ENCODE measurements around the gene ZNF580. TPM values are rescaled to one million over a fixed set of nuclear protein-coding genes. Genes with fewer than 3 reads are reported as not detected.

The ZNF580 gene
- total and polyA plus RNA-seq, 2 donors = 6.4 to 32.9 TPM

- peaks cover 30 to 38% of the 10 kb centered on the region in 2 donors for H3K36me3 ChIP-seq (ENCODE audit: control insufficient read depth in 2 of 2, insufficient read depth in 2 of 2, low read length in 1 of 2)
- H3K27me3 ChIP-seq (ENCODE audit: control insufficient read depth in 2 of 2, insufficient read depth in 1 of 2, low read length in 1 of 2) = no peaks in the 10 kb centered on the region
- no peak overlapping the region for H3K27ac ChIP-seq (ENCODE audit: low read depth in 1 of 2, low read length in 1 of 2)
- no peak for DNase-seq (ENCODE audit: low read depth in 6 of 9, low spot score in 9 of 9)
- WGBS = 99% methylated on average over 30 of the region's 30 CpGs
- H3K9me3 ChIP-seq (ENCODE audit: control insufficient read depth in 2 of 2, insufficient read depth in 1 of 2, low read length in 1 of 2) = peaks cover 1 to 7% of the 10 kb centered on the region in 2 donors
- peaks cover 7 to 21% of the 10 kb centered on the region in 2 donors for H3K4me1 ChIP-seq (ENCODE audit: control insufficient read depth in 2 of 2, insufficient read depth in 2 of 2, low read length in 2 of 2)
- H3K4me3 ChIP-seq (ENCODE audit: low read length in 2 of 2) = no peak overlapping the region
Observed at GRCh38 chr19:55597501-55597921, 43.3 kb upstream of the ZNF580 start.

DNA sequence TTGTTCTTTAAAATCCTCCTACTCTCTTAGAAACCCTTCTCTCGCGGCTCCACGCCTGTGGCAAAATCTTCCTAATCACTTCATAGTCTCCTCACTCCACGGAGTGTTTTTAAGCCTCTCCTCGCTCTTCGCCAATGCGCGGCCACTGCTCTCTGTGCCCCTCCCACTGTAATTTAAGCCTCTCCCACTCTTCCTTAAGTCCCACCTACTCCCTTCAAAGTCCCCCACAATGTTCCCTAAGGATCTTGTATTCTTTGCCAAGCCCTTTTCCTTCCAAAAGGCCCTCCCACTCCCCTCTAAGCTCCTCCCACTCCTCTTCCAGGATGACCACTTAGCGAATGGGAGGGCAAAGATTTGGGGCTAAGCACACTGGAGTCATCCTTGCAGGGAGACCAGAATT, 42.8 kb upstream of the ZNF580 start:
- WGBS = 97% methylated on average over 9 of the region's 9 CpGs
- Histone ChIP-seq H3K27ac (ENCODE audit: low read depth in 1 of 2, low read length in 1 of 2) (peak overlapping the region in 1 of 2 donors; percentile 8), H3K27me3 (ENCODE audit: control insufficient read depth in 2 of 2, insufficient read depth in 1 of 2, low read length in 1 of 2) (no peaks in the 10 kb centered on the region), H3K9me3 (ENCODE audit: control insufficient read depth in 2 of 2, insufficient read depth in 1 of 2, low read length in 1 of 2) (peaks cover 1 to 7% of the 10 kb centered on the region in 2 donors), H3K36me3 (ENCODE audit: control insufficient read depth in 2 of 2, insufficient read depth in 2 of 2, low read length in 1 of 2) (peaks cover 30 to 35% of the 10 kb centered on the region in 2 donors), H3K4me1 (ENCODE audit: control insufficient read depth in 2 of 2, insufficient read depth in 2 of 2, low read length in 2 of 2) (peaks cover 7 to 21% of the 10 kb centered on the region in 2 donors), H3K4me3 (ENCODE audit: low read length in 2 of 2) (no peak overlapping the region)
- DNase-seq (ENCODE audit: low read depth in 6 of 9, low spot score in 9 of 9) = no peak

DNA sequence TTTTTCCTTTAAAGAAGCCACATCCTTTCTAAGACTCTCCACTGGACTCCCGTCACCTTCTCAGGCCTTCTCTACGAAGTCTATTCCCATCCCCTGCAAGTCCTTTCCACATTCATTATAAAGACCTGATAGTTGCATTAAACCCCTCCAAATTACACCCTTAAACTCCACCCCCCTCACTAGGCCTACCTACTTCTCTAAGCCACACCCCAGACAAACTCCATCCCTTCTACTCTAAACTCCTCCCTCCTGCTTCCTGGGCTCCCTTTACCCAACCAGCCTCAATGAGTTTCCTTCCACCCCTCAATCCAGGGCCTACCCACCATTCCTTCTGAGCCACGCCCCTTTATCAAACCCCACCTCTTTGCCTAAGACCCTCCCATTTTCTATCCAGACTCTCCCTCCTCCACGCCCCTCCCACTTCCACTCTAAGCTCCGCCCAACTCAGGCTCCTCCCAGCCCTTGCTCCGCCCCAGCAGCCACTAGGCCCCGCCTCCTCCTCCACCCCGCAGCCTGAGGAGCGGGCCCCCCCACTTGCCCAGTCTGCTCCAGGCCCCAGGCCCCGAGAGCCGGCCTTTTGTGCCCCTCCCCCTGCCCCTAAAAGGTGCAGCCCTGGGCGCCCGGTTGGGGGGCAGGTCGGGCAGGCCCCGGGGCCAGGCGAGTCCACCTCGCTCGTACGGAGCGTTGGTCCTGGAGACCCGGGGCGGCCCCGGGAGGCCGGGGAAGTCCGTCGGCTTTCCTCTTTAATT, 41.9 kb upstream of the ZNF580 start:
- WGBS = 8% methylated on average over 26 of the region's 26 CpGs
- Histone ChIP-seq H3K9me3 (ENCODE audit: control insufficient read depth in 2 of 2, insufficient read depth in 1 of 2, low read length in 1 of 2) (peaks cover 1 to 7% of the 10 kb centered on the region in 2 donors), H3K27ac (ENCODE audit: low read depth in 1 of 2, low read length in 1 of 2) (peak overlapping the region; percentile 95 to 100), H3K4me1 (ENCODE audit: control insufficient read depth in 2 of 2, insufficient read depth in 2 of 2, low read length in 2 of 2) (peaks cover 7 to 24% of the 10 kb centered on the region in 2 donors), H3K27me3 (ENCODE audit: control insufficient read depth in 2 of 2, insufficient read depth in 1 of 2, low read length in 1 of 2) (no peaks in the 10 kb centered on the region), H3K4me3 (ENCODE audit: low read length in 2 of 2) (peak overlapping the region; percentile 75 to 92), H3K36me3 (ENCODE audit: control insufficient read depth in 2 of 2, insufficient read depth in 2 of 2, low read length in 1 of 2) (peaks cover 25 to 28% of the 10 kb centered on the region in 2 donors)
- DNase-seq (ENCODE audit: low read depth in 6 of 9, low spot score in 9 of 9) = peak; percentile 72 to 93 (median 83)

GRCh38 chr19:55599468-55599841, 41.3 kb upstream of the ZNF580 start, which contains the start of gene FIZ1:
Gene FIZ1, minus strand, starts transcription at chr19:55599517. Its CDS starts 1,652 bp downstream, at chr19:55597865.
- peaks cover 1 to 7% of the 10 kb centered on the region in 2 donors for H3K9me3 ChIP-seq (ENCODE audit: control insufficient read depth in 2 of 2, insufficient read depth in 1 of 2, low read length in 1 of 2)
- 0% methylated on average over 23 of the region's 23 CpGs for WGBS
- peak within 1 kb of the TSS; percentile 95 to 100 for H3K27ac ChIP-seq (ENCODE audit: low read depth in 1 of 2, low read length in 1 of 2)
- H3K4me3 ChIP-seq (ENCODE audit: low read length in 2 of 2) = peak within 1 kb of the TSS; percentile 75 to 92
- peaks cover 25 to 28% of the 10 kb centered on the region in 2 donors for H3K36me3 ChIP-seq (ENCODE audit: control insufficient read depth in 2 of 2, insufficient read depth in 2 of 2, low read length in 1 of 2)
- no peaks in the 10 kb centered on the region for H3K27me3 ChIP-seq (ENCODE audit: control insufficient read depth in 2 of 2, insufficient read depth in 1 of 2, low read length in 1 of 2)
- peaks cover 8 to 29% of the 10 kb centered on the region in 2 donors for H3K4me1 ChIP-seq (ENCODE audit: control insufficient read depth in 2 of 2, insufficient read depth in 2 of 2, low read length in 2 of 2)
- peak; percentile 96 to 100 (median 99) for DNase-seq (ENCODE audit: low read depth in 6 of 9, low spot score in 9 of 9)

DNA sequence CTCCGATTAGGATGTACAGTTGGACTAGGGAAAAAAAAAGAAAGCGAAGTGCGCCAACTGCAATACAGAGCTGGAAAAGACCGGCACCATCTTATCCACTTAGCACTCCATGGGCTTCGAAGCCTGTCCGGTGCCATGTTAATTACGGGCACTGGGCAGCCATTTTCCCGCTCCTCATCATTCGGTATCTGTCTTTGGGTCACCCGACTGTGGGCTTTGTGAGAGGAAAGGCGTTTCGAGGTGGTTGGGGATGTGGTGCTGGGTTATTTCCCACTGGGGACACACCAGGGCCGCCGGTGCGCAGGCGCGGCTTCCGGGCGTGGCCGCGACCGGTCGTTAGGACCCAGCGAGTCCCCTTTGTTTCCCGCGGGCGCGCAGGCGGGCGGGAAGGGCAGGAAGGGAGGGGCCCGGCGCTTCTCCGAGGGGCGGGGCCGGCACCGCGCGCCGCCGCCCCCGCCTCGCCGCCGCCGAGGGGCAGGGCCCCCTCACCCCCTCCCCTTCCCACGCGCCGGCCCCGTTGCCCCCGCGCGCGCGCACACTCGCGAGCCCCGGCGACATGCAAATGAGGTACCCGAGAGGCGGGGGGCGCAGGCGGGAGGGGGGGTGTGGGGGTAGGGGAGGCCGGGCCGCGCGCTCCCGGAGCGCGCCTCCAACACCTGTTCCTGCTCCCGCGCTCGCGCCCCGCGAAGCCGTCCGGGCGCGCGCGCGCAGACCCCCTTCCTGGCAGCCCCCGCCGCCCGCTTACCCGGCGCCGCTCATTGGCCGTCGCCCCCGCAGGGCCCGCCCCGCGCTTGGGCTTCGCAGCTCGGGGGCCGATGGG, 40.8 kb upstream of the ZNF580 start, which contains the start of gene ZNF524:
Gene ZNF524 (plus strand): TSS at position 447 of the 820 bp plus-strand sequence. CDS start 1,825 bp downstream, outside the sequence.
- peak within 1 kb of the TSS; percentile 75 to 92 for H3K4me3 ChIP-seq (ENCODE audit: low read length in 2 of 2)
- H3K4me1 ChIP-seq (ENCODE audit: control insufficient read depth in 2 of 2, insufficient read depth in 2 of 2, low read length in 2 of 2) = peaks cover 12 to 34% of the 10 kb centered on the region in 2 donors
- H3K9me3 ChIP-seq (ENCODE audit: control insufficient read depth in 2 of 2, insufficient read depth in 1 of 2, low read length in 1 of 2) = peaks cover 0 to 7% of the 10 kb centered on the region in 2 donors
- H3K36me3 ChIP-seq (ENCODE audit: control insufficient read depth in 2 of 2, insufficient read depth in 2 of 2, low read length in 1 of 2) = peaks cover 21 to 23% of the 10 kb centered on the region in 2 donors
- WGBS = under 1% methylated on average over 95 of the region's 97 CpGs
- peak; percentile 92 to 99 (median 96) for DNase-seq (ENCODE audit: low read depth in 6 of 9, low spot score in 9 of 9)
- H3K27ac ChIP-seq (ENCODE audit: low read depth in 1 of 2, low read length in 1 of 2) = peak within 1 kb of the TSS; percentile 95 to 100
- H3K27me3 ChIP-seq (ENCODE audit: control insufficient read depth in 2 of 2, insufficient read depth in 1 of 2, low read length in 1 of 2) = no peaks in the 10 kb centered on the region

GRCh38 chr19:55600662-55601028, 40.2 kb upstream of the ZNF580 start:
- Histone ChIP-seq H3K36me3 (ENCODE audit: control insufficient read depth in 2 of 2, insufficient read depth in 2 of 2, low read length in 1 of 2) (peaks cover 16 to 19% of the 10 kb centered on the region in 2 donors), H3K27ac (ENCODE audit: low read depth in 1 of 2, low read length in 1 of 2) (peak overlapping the region; percentile 95 to 97), H3K27me3 (ENCODE audit: control insufficient read depth in 2 of 2, insufficient read depth in 1 of 2, low read length in 1 of 2) (no peaks in the 10 kb centered on the region), H3K9me3 (ENCODE audit: control insufficient read depth in 2 of 2, insufficient read depth in 1 of 2, low read length in 1 of 2) (peaks cover 0 to 7% of the 10 kb centered on the region in 2 donors), H3K4me1 (ENCODE audit: control insufficient read depth in 2 of 2, insufficient read depth in 2 of 2, low read length in 2 of 2) (peaks cover 12 to 34% of the 10 kb centered on the region in 2 donors), H3K4me3 (ENCODE audit: low read length in 2 of 2) (peak overlapping the region; percentile 61 to 75)
- WGBS = 5% methylated on average over 15 of the region's 15 CpGs
- peak in 1 of 9 donors; percentile 13 for DNase-seq (ENCODE audit: low read depth in 6 of 9, low spot score in 9 of 9)

DNA sequence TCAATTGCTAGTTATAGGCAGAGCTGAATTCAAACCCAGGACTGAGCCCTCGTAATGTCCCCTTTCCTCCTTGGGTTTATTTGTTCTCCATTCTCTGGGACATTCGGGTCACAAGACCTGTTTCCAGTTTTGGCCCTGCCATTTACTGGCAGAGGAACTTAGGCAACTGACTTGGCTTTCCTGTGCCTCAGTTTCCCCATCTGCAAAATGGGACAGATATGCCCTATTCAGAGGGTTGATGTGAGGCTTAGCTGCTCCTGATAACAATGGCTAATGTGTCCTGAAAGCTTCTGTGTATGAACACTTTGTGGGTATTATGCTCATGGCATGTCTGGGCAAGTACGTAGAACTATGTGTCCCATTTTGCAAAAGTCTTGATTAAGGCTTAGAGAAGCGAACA, 39.7 kb upstream of the ZNF580 start:
- peak overlapping the region; percentile 95 to 97 for H3K27ac ChIP-seq (ENCODE audit: low read depth in 1 of 2, low read length in 1 of 2)
- H3K4me1 ChIP-seq (ENCODE audit: control insufficient read depth in 2 of 2, insufficient read depth in 2 of 2, low read length in 2 of 2) = peaks cover 12 to 38% of the 10 kb centered on the region in 2 donors
- WGBS = 89% methylated on average over 4 of the region's 4 CpGs

DNA sequence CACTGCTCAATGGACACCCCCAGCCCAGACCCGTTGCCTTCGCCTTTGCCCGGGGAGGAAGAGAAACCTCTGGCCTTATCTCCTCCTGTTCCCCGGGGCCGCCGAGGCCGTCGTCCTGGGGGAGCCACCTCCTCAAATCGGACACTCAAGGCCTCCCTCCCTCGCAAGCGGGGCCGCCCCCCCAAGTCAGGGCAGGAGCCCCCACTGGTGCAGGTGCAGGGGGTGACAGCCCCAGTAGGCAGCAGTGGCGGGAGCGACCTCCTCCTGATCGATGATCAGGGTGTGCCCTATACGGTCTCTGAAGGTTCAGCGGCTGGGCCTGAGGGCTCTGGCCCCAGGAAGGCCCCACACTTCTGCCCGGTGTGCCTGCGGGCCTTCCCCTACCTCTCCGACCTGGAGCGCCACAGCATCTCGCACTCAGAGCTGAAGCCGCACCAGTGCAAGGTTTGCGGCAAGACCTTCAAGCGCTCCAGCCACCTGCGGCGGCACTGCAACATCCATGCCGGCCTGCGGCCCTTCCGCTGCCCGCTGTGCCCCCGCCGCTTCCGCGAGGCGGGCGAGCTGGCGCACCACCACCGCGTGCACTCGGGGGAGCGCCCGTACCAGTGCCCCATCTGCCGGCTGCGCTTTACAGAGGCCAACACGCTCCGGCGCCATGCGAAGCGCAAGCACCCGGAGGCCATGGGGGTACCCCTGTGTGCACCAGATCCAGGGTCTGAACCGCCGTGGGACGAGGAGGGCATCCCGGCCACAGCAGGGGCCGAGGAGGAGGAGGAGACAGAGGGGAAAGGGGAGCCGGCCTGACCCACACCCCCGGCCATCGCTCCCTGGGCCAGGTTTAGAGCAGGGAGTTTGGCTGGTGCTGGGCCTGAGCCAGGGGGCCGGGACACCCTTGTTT, 38.4 kb upstream of the ZNF580 start:
- no peak overlapping the region for H3K4me3 ChIP-seq (ENCODE audit: low read length in 2 of 2)
- DNase-seq (ENCODE audit: low read depth in 6 of 9, low spot score in 9 of 9) = no peak
- H3K4me1 ChIP-seq (ENCODE audit: control insufficient read depth in 2 of 2, insufficient read depth in 2 of 2, low read length in 2 of 2) = peaks cover 16 to 49% of the 10 kb centered on the region in 2 donors
- H3K27me3 ChIP-seq (ENCODE audit: control insufficient read depth in 2 of 2, insufficient read depth in 1 of 2, low read length in 1 of 2) = no peaks in the 10 kb centered on the region
- WGBS = 99% methylated on average over 60 of the region's 60 CpGs
- H3K9me3 ChIP-seq (ENCODE audit: control insufficient read depth in 2 of 2, insufficient read depth in 1 of 2, low read length in 1 of 2) = peaks cover 0 to 7% of the 10 kb centered on the region in 2 donors
- no peak overlapping the region for H3K27ac ChIP-seq (ENCODE audit: low read depth in 1 of 2, low read length in 1 of 2)
- H3K36me3 ChIP-seq (ENCODE audit: control insufficient read depth in 2 of 2, insufficient read depth in 2 of 2, low read length in 1 of 2) = peaks cover 1 to 7% of the 10 kb centered on the region in 2 donors

More for the DNA sequence above, 39.7 kb upstream of the ZNF580 start:
- H3K27me3 ChIP-seq (ENCODE audit: control insufficient read depth in 2 of 2, insufficient read depth in 1 of 2, low read length in 1 of 2) = no peaks in the 10 kb centered on the region
- peaks cover 11 to 15% of the 10 kb centered on the region in 2 donors for H3K36me3 ChIP-seq (ENCODE audit: control insufficient read depth in 2 of 2, insufficient read depth in 2 of 2, low read length in 1 of 2)
- H3K4me3 ChIP-seq (ENCODE audit: low read length in 2 of 2) = peak overlapping the region; percentile 61 to 75
- H3K9me3 ChIP-seq (ENCODE audit: control insufficient read depth in 2 of 2, insufficient read depth in 1 of 2, low read length in 1 of 2) = peaks cover 0 to 7% of the 10 kb centered on the region in 2 donors
- no peak for DNase-seq (ENCODE audit: low read depth in 6 of 9, low spot score in 9 of 9)

Measured in thymus (tissue), 11 donors.